GM21515 (cell line): ENCODE results near the gene ACAT2.
"Not testable (repeated sequence)": the region's sequence is repeated elsewhere in the genome, so short reads cannot be mapped to it uniquely, and the experiment has no call there.

Experiments used
- ATAC-seq: cut with Tn5 transposase; IDR thresholded peaks from one replicate; pipeline ENCODE4 v1.9.1; 2021; ENCODE audit not compliant: unreplicated experiment

ACAT2 gene

DNA sequence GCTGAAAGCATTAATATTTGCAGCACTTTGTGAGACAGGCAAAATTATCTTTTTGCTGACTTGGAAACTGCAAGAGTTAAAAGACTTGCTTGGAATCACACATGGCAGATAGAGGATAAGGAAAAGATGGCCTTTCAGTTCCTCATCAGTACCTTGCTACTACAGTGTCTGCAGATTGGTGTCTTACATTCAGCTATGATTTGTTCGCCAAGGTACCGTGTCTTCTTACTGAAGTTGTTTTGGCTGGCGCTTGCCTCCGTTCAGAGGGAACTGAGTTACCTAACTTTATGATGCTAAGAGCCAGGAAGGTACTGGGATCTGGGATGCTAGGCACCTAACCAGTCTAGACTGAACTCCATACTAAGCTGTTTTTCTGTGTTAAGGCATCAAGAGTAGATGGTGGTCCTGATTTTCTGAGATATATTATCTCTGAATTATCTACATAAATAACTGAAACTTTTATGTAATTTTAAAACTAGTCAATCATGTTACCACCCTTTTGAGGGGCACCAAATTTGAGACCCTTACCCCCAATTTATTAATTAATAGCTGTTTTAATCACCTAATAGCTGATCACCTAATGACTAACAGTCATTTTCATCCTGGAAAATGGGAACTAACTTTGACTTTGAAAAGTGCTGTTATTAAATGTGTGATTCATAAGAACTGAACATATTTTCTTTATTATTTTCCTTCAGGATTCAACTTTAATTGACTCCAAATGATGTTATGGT, 32.1 kb upstream of the ACAT2 start:
- peak; percentile 16 for ATAC-seq

DNA sequence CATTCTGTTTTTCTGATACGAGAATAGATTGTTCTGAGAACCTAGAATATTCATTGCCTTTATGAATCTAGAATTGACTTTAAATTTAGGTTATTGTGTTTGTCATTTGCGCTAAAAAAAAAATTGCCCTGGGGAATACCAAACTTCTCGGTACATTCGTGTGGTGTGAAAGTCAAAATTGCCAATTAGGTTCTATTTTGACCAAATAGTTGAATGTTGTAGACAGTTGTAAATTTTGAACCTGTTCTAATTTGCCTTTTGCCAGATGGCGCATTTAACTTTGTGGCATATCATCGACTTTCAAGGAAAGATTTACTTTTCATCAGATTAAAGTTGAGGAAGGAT, 31.5 kb upstream of the ACAT2 start:
- no peak for ATAC-seq

DNA sequence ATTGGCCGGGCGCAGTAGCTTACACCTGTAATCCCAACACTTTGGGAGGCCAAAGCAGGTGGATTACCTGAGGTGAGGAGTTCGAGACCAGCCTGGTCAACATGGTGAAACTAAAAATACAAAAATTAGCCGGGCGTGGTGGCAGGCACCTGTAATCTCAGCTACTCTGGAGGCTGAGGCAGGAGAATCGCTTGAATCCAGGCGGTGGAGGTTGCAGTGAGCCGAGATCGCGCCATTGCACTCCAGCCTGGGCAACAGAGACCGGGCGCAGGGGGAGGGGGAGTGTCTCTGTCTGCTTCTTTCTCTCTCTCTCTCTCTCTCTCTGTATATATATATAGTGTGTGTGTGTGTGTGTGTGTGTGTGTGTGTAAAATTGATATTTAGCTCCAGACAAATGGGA, 29.3 kb upstream of the ACAT2 start:
- not testable (repeated sequence) for ATAC-seq

DNA sequence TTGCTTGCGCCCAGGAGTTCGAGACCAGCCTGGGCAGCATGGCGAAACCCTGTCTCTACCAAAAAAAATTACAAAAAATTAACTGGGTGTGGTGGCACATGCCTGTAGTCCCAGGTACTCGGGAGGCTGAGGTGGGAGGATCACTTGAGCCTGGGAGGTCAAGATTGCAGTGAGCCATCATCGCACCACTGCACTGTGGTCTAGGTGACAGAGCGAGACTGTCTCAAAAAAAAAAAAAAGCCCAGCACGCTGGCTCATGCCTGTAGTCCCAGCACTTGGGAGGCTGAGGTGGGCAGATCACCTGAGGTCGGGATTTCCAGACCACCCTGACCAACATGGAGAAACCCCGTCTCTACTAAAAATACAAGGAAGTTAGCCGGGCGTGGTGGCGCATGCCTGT, 28.4 kb upstream of the ACAT2 start:
- ATAC-seq, result not testable (repeated sequence)

DNA sequence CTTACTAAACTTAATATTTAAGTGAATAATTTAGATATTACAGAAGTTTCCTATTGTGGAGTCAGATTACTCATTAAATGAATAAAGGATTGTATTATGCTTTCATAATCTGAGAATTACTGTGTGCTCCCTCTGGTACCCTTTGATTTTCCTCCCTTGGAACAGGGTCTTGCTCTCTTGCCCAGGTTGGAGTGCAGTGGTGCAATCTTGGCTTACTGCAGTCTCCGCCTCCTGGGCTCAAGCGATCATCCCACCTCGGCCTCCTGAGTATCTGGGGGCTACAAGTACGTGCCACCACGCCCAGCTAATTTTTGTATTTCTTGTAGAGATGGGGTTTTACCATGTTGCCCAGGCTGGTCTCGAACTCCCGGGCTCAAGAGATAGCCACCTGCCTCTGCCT, 24.9 kb upstream of the ACAT2 start:
- ATAC-seq, result no peak

DNA sequence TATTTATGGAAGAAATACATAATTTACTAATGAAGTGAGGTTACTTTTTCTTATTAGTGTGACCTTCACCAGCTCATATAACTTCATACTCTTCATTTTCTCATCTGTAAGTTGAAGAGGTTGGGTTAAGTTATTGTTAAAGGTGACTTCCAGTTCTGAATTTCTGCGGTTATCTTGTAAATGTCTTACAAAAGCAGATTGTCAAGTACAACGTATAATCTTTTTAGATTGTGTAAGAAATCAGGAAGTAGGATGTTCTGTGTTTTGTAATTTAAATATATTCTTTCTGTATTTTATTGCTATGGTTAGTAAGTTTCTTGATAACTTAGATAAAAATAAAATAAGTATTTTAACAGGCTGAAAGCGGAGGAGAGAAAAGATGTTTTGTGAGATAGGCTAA, 22.5 kb upstream of the ACAT2 start:
- no peak for ATAC-seq

DNA sequence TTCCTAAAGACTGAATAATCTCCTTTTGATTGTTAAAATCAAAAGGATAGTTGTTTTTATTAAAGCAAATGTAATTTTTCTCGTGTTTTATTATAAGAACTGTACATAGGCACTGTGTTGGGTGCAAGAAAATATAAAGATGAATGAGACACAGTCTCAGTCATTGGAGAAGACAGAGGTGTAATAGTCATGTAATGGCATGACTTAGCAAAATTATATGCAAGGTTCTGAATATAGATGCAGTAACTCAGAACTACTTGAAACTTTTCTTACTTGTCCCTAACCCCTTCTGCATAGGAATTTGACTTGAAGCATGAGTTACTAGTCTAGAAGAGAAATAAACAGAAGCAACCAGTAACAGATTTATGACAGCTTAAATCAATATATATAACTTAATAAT, 19.7 kb upstream of the ACAT2 start:
- no peak for ATAC-seq

DNA sequence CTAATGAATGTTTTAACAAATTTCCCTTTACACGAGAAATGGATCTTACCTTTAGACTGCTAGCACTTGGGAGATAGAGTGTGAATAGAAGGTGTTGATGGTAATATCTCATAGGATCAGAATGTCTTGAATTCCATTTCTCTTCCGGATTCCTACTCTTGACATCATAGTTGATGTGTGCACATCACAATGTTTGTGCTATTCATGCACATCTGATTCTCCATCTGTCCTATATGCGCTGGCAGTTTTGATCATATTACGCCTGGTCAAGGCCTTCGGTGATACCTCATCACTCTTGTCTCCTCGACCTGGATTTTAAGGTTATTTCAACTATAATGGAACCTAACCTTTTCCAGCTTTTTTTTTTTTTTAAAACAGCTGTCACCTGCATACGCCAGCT, 16.8 kb upstream of the ACAT2 start:
- ATAC-seq, result no peak

DNA sequence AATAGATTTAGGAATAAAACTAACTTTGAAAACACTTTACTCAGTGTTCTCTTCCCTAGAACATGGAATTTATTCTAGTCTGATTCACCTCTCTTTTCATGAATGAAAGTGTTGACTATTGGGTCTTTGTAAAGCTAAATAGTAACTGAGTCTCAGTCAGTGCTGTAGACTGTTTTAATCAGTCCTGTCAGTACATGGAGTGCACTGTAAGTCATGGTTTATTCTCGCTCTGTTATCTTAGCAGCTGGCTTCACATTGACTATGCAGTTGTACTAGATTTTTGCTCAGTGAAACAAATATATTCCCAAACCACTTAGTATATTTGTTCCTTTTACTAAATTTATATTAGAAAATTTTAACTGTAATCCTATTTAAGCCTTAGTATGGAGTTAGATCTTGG, 15.1 kb upstream of the ACAT2 start:
- no peak for ATAC-seq

DNA sequence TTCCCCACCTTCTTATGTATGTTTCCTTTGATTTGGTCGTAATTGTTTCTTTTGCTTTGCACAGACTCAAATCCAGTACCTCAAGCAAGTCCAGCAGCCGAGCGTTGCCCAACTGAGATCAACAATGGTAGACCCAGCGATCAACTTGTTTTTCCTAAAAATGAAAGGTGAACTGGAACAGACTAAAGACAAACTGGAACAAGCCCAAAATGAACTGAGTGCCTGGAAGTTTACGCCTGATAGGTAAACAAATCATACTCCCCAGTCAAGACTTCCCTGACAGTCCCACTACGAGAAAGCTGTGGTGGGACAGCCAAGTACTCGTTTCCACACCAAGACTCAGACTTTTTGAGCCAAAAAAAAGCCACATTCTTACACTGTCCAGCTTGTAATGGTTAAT, 13.7 kb upstream of the ACAT2 start:
- not testable (repeated sequence) for ATAC-seq

DNA sequence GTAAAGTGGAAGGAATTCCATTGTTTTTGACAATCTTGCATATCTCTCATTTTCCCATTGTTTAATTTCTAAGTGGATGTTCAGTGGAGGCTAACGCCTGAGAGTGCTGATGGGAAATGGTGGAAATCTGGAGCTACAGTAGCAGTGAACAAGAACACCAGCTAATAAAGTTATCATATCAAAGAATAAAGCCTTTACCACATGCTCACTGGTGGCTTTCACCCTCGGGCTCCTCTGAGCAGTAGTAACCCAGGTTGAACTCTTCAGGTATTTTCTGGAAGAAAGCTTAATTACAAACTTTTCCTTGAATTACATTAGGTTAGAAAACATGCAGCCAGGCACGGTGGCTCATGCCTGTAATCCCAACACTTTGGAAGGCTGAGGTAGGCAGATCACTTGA, 10.4 kb upstream of the ACAT2 start:
- ATAC-seq, result no peak

DNA sequence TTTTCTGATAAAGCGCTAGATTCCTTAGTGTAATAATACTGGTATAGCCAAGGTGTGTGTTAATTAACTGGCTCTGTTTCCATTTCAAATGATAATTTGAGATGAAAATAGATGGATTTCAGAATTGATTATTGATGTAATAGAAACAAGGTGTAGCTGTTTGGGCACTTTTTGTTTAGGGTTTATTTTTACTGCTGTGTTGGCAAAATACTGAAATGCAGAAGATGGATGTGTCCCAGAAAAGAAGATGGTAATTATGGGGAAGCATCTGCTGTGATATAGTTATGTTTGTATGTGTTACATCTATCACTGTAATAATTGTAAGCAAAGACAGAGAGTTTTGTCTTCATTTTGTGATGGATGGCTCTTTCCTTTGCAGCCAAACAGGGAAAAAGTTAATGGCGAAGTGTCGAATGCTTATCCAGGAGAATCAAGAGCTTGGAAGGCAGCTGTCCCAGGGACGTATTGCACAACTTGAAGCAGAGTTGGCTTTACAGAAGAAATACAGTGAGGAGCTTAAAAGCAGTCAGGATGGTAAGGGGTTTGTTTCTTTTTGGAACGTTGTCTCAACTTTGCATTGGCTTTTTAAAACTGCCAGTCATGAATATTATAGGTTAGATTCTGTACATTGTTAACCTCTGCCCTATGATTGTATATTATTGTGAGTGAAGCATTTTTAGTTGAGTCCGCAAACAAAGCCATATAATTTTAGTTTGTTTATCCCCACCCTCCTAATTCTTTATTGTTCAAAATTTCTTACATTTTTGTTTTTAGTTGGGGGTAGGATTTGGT, 8.6 kb upstream of the ACAT2 start:
- no peak for ATAC-seq

DNA sequence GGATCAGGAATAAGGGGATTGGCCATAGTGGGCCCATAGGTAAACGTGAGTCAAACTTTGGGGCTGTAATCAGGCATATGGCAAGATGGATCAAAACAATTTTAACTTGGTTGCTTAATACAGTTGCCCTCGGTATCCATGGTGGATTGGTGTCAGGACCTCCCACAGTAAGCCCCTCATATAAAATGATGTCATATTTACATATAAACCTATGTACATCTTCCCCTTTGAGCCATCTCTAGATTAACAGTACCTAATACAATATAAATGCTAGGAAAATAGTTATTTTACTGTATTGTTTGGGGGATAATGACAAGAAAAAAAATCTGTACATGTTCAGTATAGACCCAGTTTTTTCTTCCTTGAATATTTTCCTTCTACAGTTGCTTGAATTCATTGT, 7.4 kb upstream of the ACAT2 start:
- no peak for ATAC-seq

DNA sequence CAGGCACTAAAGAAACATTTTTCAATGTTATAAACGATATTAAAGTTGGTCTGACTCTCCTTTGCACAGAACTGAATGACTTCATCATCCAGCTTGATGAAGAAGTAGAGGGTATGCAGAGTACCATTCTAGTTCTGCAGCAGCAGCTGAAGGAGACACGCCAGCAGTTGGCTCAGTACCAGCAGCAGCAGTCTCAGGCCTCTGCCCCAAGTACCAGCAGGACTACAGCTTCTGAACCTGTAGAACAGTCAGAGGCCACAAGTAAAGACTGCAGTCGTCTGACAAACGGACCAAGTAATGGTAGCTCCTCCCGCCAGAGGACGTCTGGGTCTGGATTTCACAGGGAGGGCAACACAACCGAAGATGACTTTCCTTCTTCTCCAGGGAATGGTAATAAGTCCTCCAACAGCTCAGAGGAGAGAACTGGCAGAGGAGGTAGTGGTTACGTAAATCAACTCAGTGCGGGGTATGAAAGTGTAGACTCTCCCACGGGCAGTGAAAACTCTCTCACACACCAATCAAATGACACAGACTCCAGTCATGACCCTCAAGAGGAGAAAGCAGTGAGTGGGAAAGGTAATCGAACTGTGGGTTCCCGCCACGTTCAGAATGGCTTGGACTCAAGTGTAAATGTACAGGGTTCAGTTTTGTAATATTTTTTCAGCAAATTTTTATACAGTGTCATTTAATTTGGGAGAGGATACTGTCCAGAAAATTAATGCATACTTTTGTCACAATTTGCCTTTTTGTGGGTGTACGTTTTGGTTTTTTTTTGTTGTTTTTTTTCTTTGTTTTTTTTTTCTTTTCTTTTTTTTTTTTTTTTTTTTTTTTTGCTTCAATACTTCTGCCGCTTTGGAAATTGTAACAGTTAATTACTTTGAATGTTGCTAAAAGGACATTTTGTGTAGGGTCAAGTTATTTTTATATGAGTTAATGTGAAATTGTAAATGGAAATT, 6.6 kb upstream of the ACAT2 start:
- no peak for ATAC-seq

DNA sequence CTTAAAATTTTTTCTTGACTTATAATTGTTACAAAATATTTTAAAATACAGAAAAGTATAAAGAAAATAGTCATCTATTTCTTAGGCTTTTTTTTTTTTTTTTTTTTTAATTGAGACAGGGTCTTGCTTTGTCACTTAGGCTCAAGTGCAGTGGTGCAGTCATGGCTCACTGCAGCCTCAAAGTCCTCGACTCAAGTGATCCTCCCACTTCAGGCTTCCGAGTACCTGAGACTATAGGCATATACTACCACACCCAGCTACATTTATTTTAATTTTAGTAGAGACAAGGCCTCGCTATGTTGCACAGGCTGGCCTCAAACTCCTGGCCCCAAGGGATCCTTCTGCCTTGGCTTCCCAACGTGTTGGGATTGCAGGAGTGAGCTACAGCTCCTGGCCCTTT, 5.3 kb upstream of the ACAT2 start:
- ATAC-seq, result no peak

DNA sequence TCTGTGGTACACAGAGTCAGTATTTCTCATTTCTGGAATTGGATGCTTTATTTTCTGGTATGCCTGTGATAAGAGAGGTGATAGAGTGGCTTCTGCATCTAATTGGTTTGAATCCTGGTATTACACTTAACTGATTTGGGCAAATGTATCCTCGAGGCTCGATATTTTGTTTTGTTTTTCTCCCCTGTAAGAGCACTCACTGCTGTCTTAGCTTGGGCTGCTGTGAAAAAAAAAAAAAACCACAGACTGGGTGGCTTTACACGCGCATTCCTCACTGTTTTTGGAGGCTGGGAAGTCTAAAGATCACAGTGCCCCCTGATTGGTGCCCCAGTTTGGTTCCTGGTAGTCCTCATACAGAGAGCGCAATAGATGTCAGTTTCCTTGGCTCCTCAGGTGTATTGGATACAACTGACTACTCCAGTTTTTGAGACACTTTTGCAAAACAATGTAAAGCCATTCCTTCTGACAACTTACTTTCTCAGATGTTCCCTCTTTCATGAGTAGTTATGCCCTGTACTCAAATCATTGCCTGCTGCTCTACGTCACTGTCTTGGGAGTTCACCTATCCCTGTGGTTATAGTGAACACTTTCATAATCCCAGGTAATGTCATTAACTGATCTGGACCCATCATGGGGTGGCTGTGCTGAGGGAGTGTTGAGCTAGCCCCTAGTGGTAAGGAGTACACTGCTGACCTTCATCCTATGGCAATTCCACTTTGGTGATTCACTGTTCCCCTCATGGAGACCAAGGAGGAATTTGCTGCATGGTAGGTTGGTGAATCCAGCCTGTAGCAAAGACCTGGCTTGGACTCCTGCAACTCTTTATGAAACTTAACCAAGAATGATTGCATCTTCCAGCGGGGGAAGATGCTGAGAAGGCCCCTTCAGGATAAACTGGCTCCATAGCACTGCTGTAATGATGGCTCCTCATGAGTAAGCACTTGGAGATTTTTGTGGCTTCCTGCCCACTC, 3.5 kb upstream of the ACAT2 start:
- no peak for ATAC-seq

DNA sequence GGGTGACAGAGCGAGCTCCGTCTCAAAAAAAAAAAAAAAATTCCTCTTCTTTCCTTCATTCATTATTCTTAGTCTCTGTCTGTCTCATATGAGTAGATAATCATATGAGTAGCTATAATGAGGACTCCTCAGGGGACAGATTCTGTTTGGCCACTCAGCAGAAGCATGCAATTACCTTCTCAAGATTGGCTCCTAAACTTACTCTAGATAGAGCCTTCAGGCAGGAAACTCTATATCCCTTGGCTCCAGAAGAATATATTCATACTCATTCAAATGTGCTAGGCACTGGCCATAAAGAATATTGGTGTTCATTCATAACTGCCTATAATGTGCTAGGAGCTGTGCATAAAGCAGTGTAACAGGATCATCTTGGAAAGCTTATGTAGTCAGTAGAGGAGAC, 2.2 kb upstream of the ACAT2 start:
- no peak for ATAC-seq

DNA sequence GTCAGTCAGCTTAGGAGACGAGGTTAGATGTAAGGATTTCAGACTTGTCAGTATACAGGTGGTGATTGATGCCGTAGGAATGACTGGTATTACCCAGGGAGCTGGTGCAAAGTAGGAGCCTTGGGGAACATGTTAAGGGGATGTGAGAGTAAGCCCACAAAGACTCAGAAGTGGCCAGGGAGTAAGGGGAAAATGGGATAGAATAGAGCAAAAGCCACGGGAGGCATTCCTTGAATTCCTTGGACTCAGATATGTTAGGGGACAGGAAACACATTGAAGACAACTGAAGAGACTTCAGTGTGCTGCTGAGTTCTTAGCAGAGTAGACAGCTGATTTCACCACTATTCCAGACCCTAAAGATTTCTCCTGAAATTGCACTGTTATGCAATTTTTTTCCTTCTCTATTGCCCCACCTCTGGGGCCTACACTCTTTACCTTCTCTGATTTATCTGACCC, 1.2 kb upstream of the ACAT2 start:
- no peak for ATAC-seq

DNA sequence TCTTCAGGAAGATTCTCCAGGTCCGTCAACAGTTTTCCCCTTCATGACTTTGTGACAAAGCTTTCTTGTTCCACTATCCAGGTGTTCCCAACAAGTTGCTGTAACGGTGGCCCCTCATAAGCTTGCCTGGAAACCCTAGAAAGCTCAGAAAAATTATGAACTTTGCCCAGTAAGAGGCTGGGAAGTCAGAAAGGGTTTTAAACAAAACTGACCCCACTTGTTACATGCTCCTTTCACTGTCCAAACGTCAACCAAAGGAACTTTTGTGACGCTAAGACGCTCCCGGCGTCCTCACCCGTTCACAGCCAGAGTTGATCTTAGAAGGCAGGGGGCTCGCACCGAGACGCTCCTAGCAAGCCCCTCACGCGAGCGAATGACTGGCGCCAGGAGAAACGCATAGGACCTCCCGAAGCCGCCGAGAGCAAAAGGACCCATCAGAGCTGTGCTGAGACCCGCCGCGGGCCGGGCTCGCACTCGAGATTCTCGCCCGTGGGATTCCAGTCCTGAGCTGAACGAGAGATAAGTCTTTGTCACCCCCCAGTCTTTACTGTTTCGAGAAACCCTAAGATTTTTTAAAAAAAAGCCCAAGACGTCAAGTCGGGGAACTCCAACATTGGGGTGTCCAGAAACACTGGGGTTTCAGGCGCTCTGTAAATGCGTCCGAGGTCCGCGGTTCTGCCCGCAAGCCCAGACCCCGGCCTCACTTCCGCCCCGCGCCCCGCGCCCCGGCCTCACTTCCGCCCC, 544 bp upstream of the ACAT2 start:
- ATAC-seq, result peak; percentile 0
